SKM-1 treated with dmso at 0.1 percent for 144 hours (cell line): ENCODE results near the gene BDKRB1.
"Not testable (repeated sequence)": the region's sequence is repeated elsewhere in the genome, so short reads cannot be mapped to it uniquely, and the experiment has no call there.

Experiments used
- DNase-seq: peaks from one replicate; lab custom pipeline; 2025; ENCODE audit not compliant: unreplicated experiment; lab: John Stamatoyannopoulos, UW

Gene BDKRB1

DNA sequence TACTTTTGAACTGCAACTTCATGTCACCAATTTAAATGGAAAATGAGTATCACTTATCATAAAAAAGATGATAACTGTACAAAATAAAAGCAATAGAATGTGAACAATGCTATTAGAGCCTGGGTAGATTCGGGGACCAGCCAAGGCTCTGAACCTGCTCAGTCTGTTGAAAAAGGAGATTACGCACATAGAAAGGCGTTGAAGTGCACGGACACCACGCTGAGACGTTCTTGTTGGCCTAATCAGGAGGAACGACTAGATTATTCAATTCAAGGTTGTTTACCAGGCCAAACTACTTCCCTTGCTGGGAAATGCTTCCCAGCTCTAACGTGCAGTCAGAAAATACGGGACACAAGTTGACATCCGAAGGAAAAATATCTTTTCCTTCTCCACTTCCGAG is 23.5 kb upstream of the BDKRB1 start:
- no peak for DNase-seq

GRCh38 chr14:96233661-96234060 is 22.3 kb upstream of the BDKRB1 start:
- no peak for DNase-seq

- no peak for DNase-seq
Observed at GRCh38 chr14:96235426-96235825, 20.6 kb upstream of the BDKRB1 start.

DNA sequence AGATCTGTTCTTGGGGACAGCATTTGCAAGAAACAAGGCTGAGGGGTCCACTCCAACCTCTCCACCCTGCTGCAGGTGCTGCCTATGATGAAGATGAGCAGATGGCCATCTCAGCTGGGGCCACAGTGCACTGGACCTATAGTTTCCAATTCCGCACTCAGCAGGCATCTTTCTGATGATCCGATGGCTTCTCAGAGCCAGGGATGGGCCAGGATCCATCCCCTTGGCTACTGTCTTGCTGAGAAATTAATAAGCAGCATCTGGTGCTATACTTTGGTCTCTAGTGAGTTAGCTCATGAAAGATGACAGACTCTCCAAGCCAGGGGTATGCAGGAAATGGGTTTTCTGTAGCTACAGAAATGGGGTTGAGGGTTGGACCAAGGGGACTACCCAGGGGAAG is 18.4 kb upstream of the BDKRB1 start:
- DNase-seq = no peak

DNA sequence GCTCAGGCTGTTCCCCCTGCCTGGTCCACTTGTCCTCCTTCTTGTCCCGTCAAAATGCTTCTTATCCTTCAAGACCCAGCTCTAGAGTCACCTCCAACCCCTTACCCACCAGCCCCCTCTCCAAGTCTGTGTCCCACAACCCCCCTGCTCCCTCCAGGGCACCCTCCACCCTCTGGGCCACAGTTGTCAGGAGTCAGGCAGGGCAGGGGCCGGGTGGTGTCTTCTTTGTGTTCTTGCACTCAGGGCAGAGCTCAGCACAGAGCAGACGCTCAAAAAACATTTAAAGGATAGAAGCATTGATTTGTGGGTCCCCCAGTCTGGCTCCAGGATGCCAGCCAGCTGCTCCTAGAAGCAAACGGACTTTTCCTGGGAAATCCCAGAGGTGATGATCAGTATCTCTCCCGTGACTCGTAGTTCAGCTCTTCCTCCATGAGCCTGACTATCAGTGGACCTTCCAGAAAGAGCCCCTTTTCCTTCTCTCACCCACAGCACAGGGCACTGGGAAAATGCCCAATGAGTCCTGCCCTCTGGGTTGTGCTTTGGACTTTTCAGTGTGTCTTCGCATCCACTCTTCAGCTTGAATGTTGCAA is 17.2 kb upstream of the BDKRB1 start:
- DNase-seq = no peak

DNA sequence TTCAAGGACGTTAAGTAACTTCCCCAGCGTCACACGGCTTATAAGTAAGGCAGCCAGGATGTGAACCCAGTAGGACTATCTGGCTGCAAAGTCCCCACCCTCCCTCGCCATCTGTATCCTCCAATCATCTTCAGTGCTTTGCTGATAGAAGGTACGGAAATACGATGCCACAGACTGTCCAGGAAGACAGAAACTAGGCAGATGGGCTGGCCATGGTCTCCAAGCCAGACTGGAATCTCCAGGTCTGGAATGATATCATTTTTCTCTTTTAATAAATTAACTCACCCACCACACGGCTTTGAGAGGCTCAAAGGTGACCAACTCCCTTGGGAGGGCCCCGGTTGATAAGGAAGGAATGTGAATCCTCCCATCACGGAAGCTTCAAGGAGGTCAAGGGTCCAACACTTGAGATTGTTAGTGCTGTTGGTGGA is 16.3 kb upstream of the BDKRB1 start:
- no peak for DNase-seq

DNA sequence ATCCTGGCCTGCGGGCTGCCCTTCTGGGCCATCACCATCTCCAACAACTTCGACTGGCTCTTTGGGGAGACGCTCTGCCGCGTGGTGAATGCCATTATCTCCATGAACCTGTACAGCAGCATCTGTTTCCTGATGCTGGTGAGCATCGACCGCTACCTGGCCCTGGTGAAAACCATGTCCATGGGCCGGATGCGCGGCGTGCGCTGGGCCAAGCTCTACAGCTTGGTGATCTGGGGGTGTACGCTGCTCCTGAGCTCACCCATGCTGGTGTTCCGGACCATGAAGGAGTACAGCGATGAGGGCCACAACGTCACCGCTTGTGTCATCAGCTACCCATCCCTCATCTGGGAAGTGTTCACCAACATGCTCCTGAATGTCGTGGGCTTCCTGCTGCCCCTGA is 15.4 kb upstream of the BDKRB1 start:
- no peak for DNase-seq

GRCh38 chr14:96242126-96242525 is 13.9 kb upstream of the BDKRB1 start:
- no peak for DNase-seq

DNA sequence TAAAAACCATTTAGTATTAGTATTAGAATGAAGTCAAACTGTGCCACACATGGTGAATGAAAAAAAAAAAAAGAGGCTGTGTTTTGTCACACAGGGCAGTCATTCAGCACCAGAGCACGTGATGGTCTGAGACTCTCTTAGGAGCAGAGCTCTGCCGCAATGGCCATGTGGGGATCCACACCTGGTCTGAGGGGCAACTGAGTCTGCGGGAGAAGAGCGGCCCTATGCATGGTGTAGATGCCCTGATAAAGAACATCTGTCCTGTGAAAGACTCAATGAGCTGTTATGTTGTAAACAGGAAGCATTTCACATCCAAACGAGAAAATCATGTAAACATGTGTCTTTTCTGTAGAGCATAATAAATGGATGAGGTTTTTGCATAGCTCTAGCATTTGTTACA is 12.2 kb upstream of the BDKRB1 start:
- DNase-seq = no peak

- not testable (repeated sequence) for DNase-seq
Observed at GRCh38 chr14:96245074-96245473, 10.9 kb upstream of the BDKRB1 start.

GRCh38 chr14:96245710-96246538 is 10.1 kb upstream of the BDKRB1 start:
- DNase-seq = no peak

DNA sequence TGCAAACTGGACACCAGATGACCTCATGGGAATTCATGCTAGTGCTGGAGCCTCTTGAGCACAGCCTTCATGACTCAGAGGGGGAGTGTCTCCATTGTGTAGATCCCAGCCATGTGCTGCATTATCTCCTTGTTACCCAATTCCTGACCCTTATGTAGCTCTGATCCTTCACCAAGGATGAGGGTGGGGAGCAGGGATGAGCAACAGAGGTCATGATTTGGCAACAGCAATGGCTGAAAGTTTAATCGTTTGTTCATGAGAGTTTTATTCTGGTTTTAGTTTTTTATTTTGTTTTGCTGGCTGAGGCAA is 9.5 kb upstream of the BDKRB1 start:
- no peak for DNase-seq

GRCh38 chr14:96247031-96247430 is 9.0 kb upstream of the BDKRB1 start:
- DNase-seq = no peak

DNA sequence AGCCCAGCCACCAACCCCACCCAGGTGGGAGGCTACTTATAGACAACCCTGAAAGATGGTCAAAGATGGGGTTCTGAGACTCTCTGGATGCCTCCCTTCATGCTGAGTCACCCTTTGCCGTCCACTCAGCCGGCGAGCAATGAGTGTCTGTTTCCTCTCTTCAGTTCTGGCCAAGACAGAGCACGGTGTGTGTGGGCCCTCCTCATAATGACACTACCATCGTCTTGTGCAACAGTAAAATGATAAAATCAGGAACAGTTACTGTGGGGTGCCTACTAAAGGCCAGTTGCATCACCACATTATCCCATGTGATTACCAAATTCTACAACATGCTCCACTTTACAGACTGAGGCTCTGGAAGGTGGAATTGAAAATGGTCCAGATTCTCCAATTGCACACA is 7.0 kb upstream of the BDKRB1 start:
- peak; percentile 54 for DNase-seq

DNA sequence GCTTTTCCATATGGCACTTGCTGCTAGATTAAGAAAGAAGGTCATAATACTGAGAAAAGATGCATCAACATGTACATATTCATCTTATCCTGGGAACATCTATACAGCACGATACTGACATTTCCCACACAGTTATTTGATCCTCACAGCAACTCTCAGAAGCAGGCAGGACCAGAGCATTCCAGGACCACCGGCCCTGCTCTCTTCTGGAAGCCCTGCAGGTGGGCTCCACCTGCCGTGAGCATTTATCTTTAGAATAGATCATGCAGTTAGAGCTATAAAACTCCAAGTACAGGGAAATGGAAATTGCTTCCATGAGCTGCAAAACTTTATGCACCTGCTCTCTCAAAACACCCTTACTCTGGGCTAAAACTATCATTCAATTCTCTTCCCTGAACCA is 5.5 kb upstream of the BDKRB1 start:
- DNase-seq = no peak

- DNase-seq = no peak
Observed at GRCh38 chr14:96251656-96252155, 4.3 kb upstream of the BDKRB1 start.

GRCh38 chr14:96252323-96252998 is 3.5 kb upstream of the BDKRB1 start:
- no peak for DNase-seq

DNA sequence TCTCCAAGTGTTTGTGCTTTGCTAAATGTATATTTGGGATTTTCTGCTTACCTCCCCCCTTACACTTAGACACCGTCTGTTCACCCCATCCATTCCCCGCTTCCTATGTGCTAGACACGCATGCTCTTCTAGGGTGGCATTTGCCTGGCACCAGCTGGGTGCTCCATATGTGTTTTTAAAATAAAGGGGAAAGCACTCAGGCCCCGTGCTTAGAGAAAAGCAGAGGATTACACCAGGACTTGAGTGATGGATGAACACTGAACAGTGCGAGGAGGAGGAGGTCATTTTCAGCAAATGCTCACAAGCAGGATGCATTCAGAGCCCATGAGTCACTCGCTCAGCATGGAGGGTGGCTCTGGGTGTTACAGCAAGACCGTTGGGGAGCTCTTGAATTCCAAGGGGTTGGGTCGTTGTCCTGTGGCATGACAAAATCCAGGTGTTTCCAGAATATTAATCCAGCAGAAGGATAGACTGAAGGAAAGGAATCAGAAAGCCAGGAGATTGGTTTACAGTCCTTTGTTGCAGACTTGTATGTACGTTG is 2.9 kb upstream of the BDKRB1 start:
- no peak for DNase-seq

GRCh38 chr14:96254687-96255086 is 1.3 kb upstream of the BDKRB1 start:
- DNase-seq = no peak

- DNase-seq = no peak
Observed at GRCh38 chr14:96256407-96256806, 397 bp downstream of the BDKRB1 start.

DNA sequence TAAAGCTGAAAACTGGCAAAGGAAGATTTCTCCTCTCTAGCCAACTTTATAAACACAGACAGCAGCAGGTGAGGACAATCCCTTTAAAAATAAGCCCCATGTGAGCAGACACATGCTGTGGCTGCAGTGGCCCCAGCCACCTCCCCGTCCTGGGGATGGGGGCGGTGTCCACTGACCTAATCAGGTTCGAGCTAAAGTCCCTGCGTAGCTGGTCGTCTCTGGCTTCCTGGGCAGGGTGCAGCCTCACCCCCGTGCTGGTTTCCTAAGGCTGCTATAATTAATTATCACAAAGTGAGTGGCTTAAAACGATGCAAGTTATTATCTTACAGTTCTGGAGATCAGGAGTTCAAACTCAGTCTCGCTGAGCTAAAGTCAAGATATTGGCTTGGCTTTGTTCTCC is 1.0 kb downstream of the BDKRB1 start:
- DNase-seq = no peak

DNA sequence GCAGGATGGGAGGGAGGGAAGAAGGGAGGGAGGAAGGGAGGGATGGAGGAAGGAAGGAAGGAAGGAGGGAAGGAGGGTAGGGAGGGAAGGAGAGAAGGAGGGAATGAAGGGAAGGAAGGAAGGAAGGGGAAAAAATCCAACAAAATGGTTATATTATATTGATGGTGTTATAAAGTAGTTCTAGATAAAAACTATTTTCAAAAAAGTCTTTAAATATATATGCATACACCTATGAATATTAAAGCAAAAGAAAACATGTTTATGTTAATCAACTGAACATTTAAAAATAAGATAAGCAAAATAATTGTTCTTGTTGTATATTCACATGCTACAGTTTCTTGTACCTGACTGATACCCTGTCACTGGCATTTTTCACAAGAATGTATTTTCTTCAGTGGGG is 1.9 kb downstream of the BDKRB1 start:
- no peak for DNase-seq
